Sigmoid colon (tissue), 7 donors: Measurements from ENCODE around the gene HRG. TPM values are rescaled to one million over a fixed set of nuclear protein-coding genes. Genes with fewer than 3 reads are reported as not detected.

Experiments
- DNase-seq: peaks from one replicate; pipeline ENCODE4 v3.0.0-alpha.2; 2019
- H3K27ac ChIP-seq, 4 donors: fragments of 200-600 bp; sonication (generic); one replicate each; pipeline ENCODE4 v1.5.1; 2016 to 2019; ENCODE audit warnings: mild to moderate bottlenecking in 1 of 4
- H3K27me3 ChIP-seq, 3 donors: fragments of 200-600 bp; sonication (generic); one replicate each; pipeline ENCODE4 v1.5.1; 2019; ENCODE audit warnings: mild to moderate bottlenecking in 1 of 3
- H3K36me3 ChIP-seq, 4 donors: fragments of 200-600 bp; sonication (generic); one replicate each; pipeline ENCODE4 v1.5.1; 2016 to 2019
- H3K4me1 ChIP-seq, 4 donors: fragments of 200-600 bp; sonication (generic); one replicate each; pipeline ENCODE4 v1.5.1; 2017 to 2019
- H3K4me3 ChIP-seq, 4 donors: fragments of 200-600 bp; sonication (generic); one replicate each; pipeline ENCODE4 v1.5.1; 2017 to 2019; ENCODE audit warnings: mild to moderate bottlenecking in 2 of 4, moderate library complexity in 1 of 4
- H3K9me3 ChIP-seq, 4 donors: fragments of 200-600 bp in 3 of 4; sonication (generic) in 3 of 4; one replicate each; pipeline versions ENCODE4 v1.5.1 to v1.6.1; 2013 to 2019
- CTCF ChIP-seq, 4 experiments: fragments of 450-650 bp in 3 of 4; fragments of 200-600 bp in 1 of 4; IDR thresholded peaks; one replicate each; pipeline ENCODE4 v1.5.1; 2016 to 2019; ENCODE audit warnings: antibody characterized with exemption in 4 of 4, mild to moderate bottlenecking in 3 of 4, moderate library complexity in 2 of 4
- EP300 ChIP-seq, 4 donors: sonication (generic); formaldehyde crosslinking; IDR thresholded peaks; one replicate each; pipeline ENCODE4 v1.6.1; 2017; ENCODE audit warnings: antibody characterized with exemption in 4 of 4
- POLR2A ChIP-seq, 2 donors: fragments of 450-650 bp; IDR thresholded peaks; one replicate each; pipeline ENCODE4 v1.6.1; 2016; ENCODE audit warnings: antibody characterized with exemption in 2 of 2, mild to moderate bottlenecking in 2 of 2, moderate library complexity in 2 of 2
- POLR2AphosphoS5 ChIP-seq, 4 donors: sonication (generic); formaldehyde crosslinking; IDR thresholded peaks; one replicate each; pipeline ENCODE4 v1.6.1; 2017; ENCODE audit warnings: antibody characterized with exemption in 4 of 4
- WGBS, 2 donors: extraction: QIAGEN DNeasy Blood & Tissue Kit; methylation state at CpG; one replicate each; pipeline ENCODE4 v1.1.7; 2013; 5-methylcytosine and 5-hydroxymethylcytosine counted together
- intact Hi-C: fragments of 100-400 bp; cut with DNase I; formaldehyde crosslinking; loops from one replicate; pipeline ENCODE4 v1.15.1; 2023
- polyA plus RNA-seq, 3 donors: library from polyadenylated mRNA; stranded (reverse); fragments of 200-250 nt; gene quantifications; one replicate each; pipeline ENCODE4 v1.2.3, GENCODE V29; 2013
- total RNA-seq, 4 donors: library from RNA; depleted of rRNA; stranded (reverse); fragments of >200 nt; gene quantifications; one replicate each; pipeline ENCODE4 v1.1.0, GENCODE V29; 2016
- donor health status: healthy with polysubstance abuse.
- donor health status: Bipolar disorder and iron deficiency.
- donor health status: healthy.

HRG gene
- total and polyA plus RNA-seq, 7 donors: 0.04 TPM; not detected in 6

GRCh38 chr3:186642014-186642413, 23.8 kb upstream of the HRG start:
- 56 to 72% methylated on average over 3 of the region's 3 CpGs for WGBS, 2 donors
- DNase-seq: no peak
- H3K9me3 ChIP-seq: no peaks in the 10 kb centered on the region
- no peak overlapping the region for H3K4me3 ChIP-seq
- no peaks in the 10 kb centered on the region for H3K27me3 ChIP-seq
- no peaks in the 10 kb centered on the region for H3K36me3 ChIP-seq
- no peak overlapping the region for H3K27ac ChIP-seq
- H3K4me1 ChIP-seq: no peaks in the 10 kb centered on the region
- intact Hi-C loops: no loop called here
- TF ChIP-seq CTCF (IDR thresholded peaks at IDR 0.05) (no peak), POLR2AphosphoS5 (IDR thresholded peaks at IDR 0.05) (no peak), POLR2A (IDR thresholded peaks at IDR 0.05) (no peak), EP300 (IDR thresholded peaks at IDR 0.05) (no peak)

- TF ChIP-seq CTCF (IDR thresholded peaks at IDR 0.05) (no peak), POLR2AphosphoS5 (IDR thresholded peaks at IDR 0.05) (no peak), EP300 (IDR thresholded peaks at IDR 0.05) (no peak), POLR2A (IDR thresholded peaks at IDR 0.05) (no peak)
- H3K27ac ChIP-seq: no peak overlapping the region
- intact Hi-C loops: no loop called here
- DNase-seq: no peak
- no peaks in the 10 kb centered on the region for H3K27me3 ChIP-seq
- WGBS, 2 donors: 83 to 91% methylated on average over 1 of the region's 1 CpG
- no peaks in the 10 kb centered on the region for H3K36me3 ChIP-seq
- H3K4me1 ChIP-seq: no peaks in the 10 kb centered on the region
- no peaks in the 10 kb centered on the region for H3K9me3 ChIP-seq
- H3K4me3 ChIP-seq: no peak overlapping the region
Measured at GRCh38 chr3:186643493-186643892, 22.3 kb upstream of the HRG start.

DNA sequence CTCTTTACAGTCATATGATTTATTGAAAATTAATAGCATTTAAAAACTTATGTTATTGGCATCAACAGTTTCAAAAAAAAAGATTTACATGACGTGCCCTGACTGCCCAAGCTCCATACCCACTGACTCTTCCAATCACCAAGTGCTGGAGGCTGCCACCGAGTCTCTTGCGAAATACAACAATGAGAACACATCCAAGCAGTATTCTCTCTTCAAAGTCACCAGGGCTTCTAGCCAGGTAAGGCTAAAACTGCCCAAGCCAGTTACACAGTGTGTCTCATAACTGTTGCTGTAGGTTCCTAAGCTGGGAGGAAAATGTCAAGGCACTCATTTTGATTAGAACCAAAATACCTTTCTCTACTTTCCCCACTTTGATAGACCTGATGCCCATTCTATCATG, 21.1 kb upstream of the HRG start:
- no peaks in the 10 kb centered on the region for H3K36me3 ChIP-seq
- H3K4me3 ChIP-seq: no peak overlapping the region
- no peaks in the 10 kb centered on the region for H3K9me3 ChIP-seq
- no peak for DNase-seq
- 88 to 91% methylated on average over 3 of the region's 3 CpGs for WGBS, 2 donors
- H3K4me1 ChIP-seq: no peaks in the 10 kb centered on the region
- intact Hi-C loops: no loop called here
- no peak for TF ChIP-seq CTCF (IDR thresholded peaks at IDR 0.05)
- TF ChIP-seq EP300 (IDR thresholded peaks at IDR 0.05): no peak
- no peak overlapping the region for H3K27ac ChIP-seq
- H3K27me3 ChIP-seq: no peaks in the 10 kb centered on the region

DNA sequence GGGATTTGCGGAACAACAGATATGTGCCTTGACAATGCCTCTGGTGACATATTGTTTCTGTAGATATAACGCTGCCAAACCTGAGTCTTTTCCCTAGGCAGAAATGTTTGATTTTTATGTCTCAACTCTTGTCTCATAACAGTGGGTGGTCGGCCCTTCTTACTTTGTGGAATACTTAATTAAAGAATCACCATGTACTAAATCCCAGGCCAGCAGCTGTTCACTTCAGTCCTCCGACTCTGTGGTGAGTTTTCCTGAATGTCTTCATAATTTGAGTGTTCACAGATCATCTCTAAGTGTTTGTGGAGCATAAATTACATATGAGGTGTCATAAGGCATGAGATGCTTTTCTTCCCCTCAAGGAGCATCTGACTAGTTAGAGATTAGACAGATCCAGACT, 19.7 kb upstream of the HRG start:
- intact Hi-C loops: no loop called here
- no peak overlapping the region for H3K4me3 ChIP-seq
- WGBS, 2 donors: 86 to 90% methylated on average over 4 of the region's 4 CpGs
- no peak for DNase-seq
- no peaks in the 10 kb centered on the region for H3K36me3 ChIP-seq
- no peak for TF ChIP-seq POLR2A (IDR thresholded peaks at IDR 0.05)
- TF ChIP-seq EP300 (IDR thresholded peaks at IDR 0.05): no peak
- TF ChIP-seq POLR2AphosphoS5 (IDR thresholded peaks at IDR 0.05): no peak
- TF ChIP-seq CTCF (IDR thresholded peaks at IDR 0.05): no peak
- H3K4me1 ChIP-seq: no peaks in the 10 kb centered on the region
- H3K27me3 ChIP-seq: no peaks in the 10 kb centered on the region
- no peaks in the 10 kb centered on the region for H3K9me3 ChIP-seq
- no peak overlapping the region for H3K27ac ChIP-seq

DNA sequence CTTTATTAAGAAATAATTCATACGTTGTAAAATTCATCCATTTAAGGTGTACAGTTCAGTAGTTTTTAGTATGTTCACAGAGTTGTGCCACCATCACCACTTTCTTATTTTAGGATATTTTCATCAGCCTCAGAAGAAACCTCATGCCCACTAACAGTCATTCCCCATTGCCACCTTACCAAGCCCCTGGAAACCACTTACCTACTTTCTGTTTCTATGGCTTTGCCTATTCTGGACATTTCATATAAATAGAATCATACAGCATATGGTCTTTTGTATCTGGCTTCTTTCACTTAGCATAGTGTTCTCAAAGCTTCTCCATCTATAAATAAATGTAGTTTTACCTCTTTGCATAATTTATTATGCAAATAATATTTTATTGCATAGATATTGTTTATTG, 19.0 kb upstream of the HRG start:
- Histone ChIP-seq H3K4me3 (no peak overlapping the region), H3K36me3 (no peaks in the 10 kb centered on the region), H3K27me3 (no peaks in the 10 kb centered on the region), H3K27ac (no peak overlapping the region), H3K9me3 (no peaks in the 10 kb centered on the region), H3K4me1 (no peaks in the 10 kb centered on the region)
- intact Hi-C loops: no loop called here
- TF ChIP-seq CTCF (IDR thresholded peaks at IDR 0.05) (no peak), EP300 (IDR thresholded peaks at IDR 0.05) (no peak)
- no peak for DNase-seq
- WGBS, 2 donors: 93 to 94% methylated on average over 1 of the region's 1 CpG
